SK-N-SH treated with all-trans-retinoic acid at 6 μM for 48 hours (cell line): ENCODE results near the gene HIF1AN.
A peak's percentile ranks its signal among the peaks of the same experiment; 100 is the strongest.

Source experiments
- ATAC-seq: fragments of 200-7000 bp; cut with Tn5 transposase; 3 replicates; pipeline ENCODE4 v1.9.1; 2020; ENCODE audit warnings: mild to moderate bottlenecking, moderate library complexity
- ARNTL ChIP-seq: fragments of 450-650 bp; formaldehyde crosslinking; IDR thresholded peaks from 2 replicates; pipeline ENCODE4 v1.5.0; 2020; ENCODE audit warnings: low read depth, mild to moderate bottlenecking, moderate library complexity, borderline replicate concordance
- BACH2 ChIP-seq: fragments of 250-450 bp; sonication (Bioruptor Pico); IDR thresholded peaks from 2 replicates; pipeline ENCODE4 v1.9.0; 2021; ENCODE audit warnings: mild to moderate bottlenecking, borderline replicate concordance
- CREB5 ChIP-seq: fragments of 250-450 bp; sonication (Bioruptor Pico); IDR thresholded peaks from 2 replicates; pipeline ENCODE4 v1.5.1; 2020; ENCODE audit warnings: low read depth, mild to moderate bottlenecking, moderate library complexity
- CSDC2 ChIP-seq: fragments of 250-450 bp; sonication (Bioruptor Pico); IDR thresholded peaks from 2 replicates; pipeline ENCODE4 v1.5.0; 2020; ENCODE audit warnings: mild to moderate bottlenecking, moderate library complexity
- CSRNP3 ChIP-seq: fragments of 250-450 bp; sonication (Bioruptor Pico); IDR thresholded peaks from 2 replicates; pipeline ENCODE4 v1.5.1; 2021; ENCODE audit warnings: mild to moderate bottlenecking, moderate library complexity
- ESRRG ChIP-seq: fragments of 250-450 bp; sonication (Bioruptor Pico); IDR thresholded peaks from 2 replicates; pipeline ENCODE4 v1.6.1; 2021; ENCODE audit warnings: mild to moderate bottlenecking
- GLIS3 ChIP-seq: fragments of 250-450 bp; sonication (Bioruptor Pico); IDR thresholded peaks from 2 replicates; pipeline ENCODE4 v1.5.0; 2020; ENCODE audit warnings: mild to moderate bottlenecking, moderate library complexity
- ISL1 ChIP-seq: fragments of 250-450 bp; sonication (Bioruptor Pico); IDR thresholded peaks from 2 replicates; pipeline ENCODE4 v2.1.2; 2022; ENCODE audit warnings: mild to moderate bottlenecking, moderate library complexity
- OSR1 ChIP-seq: fragments of 250-450 bp; sonication (Bioruptor Pico); IDR thresholded peaks from 2 replicates; pipeline ENCODE4 v1.8.0; 2022; ENCODE audit warnings: moderate library complexity, mild to moderate bottlenecking, inconsistent platforms
- PATZ1 ChIP-seq: fragments of 250-450 bp; sonication (Bioruptor Pico); IDR thresholded peaks from 2 replicates; pipeline ENCODE4 v1.8.0; 2020; ENCODE audit warnings: mild to moderate bottlenecking, moderate library complexity, borderline replicate concordance
- PPARA ChIP-seq: fragments of 250-450 bp; sonication (Bioruptor Pico); IDR thresholded peaks from 2 replicates; pipeline ENCODE4 v1.5.0; 2020; ENCODE audit warnings: mild to moderate bottlenecking, borderline replicate concordance
- SNAI2 ChIP-seq: fragments of 250-450 bp; sonication (Bioruptor Pico); IDR thresholded peaks from 2 replicates; pipeline ENCODE4 v1.5.0; 2020; ENCODE audit warnings: mild to moderate bottlenecking, moderate library complexity
- TCF4 ChIP-seq: fragments of 250-450 bp; sonication (Bioruptor Pico); IDR thresholded peaks from 2 replicates; pipeline ENCODE4 v1.8.0; 2021; ENCODE audit warnings: mild to moderate bottlenecking, moderate library complexity, borderline replicate concordance
- TOX ChIP-seq: fragments of 250-450 bp; sonication (Bioruptor Pico); IDR thresholded peaks from 2 replicates; pipeline ENCODE4 v1.8.0; 2021; ENCODE audit warnings: mild to moderate bottlenecking, moderate library complexity, borderline replicate concordance
- TSHZ2 ChIP-seq: fragments of 250-450 bp; sonication (Bioruptor Pico); IDR thresholded peaks from 2 replicates; pipeline ENCODE4 v1.5.0; 2020; ENCODE audit warnings: mild to moderate bottlenecking, moderate library complexity
- ZC3H10 ChIP-seq: fragments of 250-450 bp; sonication (Bioruptor Pico); IDR thresholded peaks from 2 replicates; pipeline ENCODE4 v1.5.1; 2021; ENCODE audit warnings: mild to moderate bottlenecking, moderate library complexity
- ZFP3 ChIP-seq: fragments of 250-450 bp; sonication (Bioruptor Pico); IDR thresholded peaks from 2 replicates; pipeline ENCODE4 v1.5.0; 2020; ENCODE audit warnings: mild to moderate bottlenecking, moderate library complexity
- ZFP30 ChIP-seq: fragments of 450-650 bp; formaldehyde crosslinking; IDR thresholded peaks from 2 replicates; pipeline ENCODE4 v1.5.0; 2022; ENCODE audit warnings: mild to moderate bottlenecking, moderate library complexity
- ZNF565 ChIP-seq: fragments of 450-650 bp; formaldehyde crosslinking; conservative IDR thresholded peaks from 2 replicates; pipeline ENCODE4 v1.5.0; 2020; ENCODE audit warnings: low read depth, mild to moderate bottlenecking, moderate library complexity
- ZNF70 ChIP-seq: fragments of 450-650 bp; formaldehyde crosslinking; IDR thresholded peaks from 2 replicates; pipeline ENCODE4 v1.5.0; 2020; ENCODE audit warnings: mild to moderate bottlenecking, moderate library complexity
- ZNF8 ChIP-seq: fragments of 450-650 bp; formaldehyde crosslinking; IDR thresholded peaks from 2 replicates; pipeline ENCODE4 v1.5.0; 2020; ENCODE audit warnings: mild to moderate bottlenecking, moderate library complexity

HIF1AN gene

GRCh38 chr10:100562008-100562672 is 26.4 kb downstream of the HIF1AN start:
- TF ChIP-seq OSR1 (CRISPR knock-in tag) (no peak), BACH2 (CRISPR knock-in tag) (no peak), SNAI2 (CRISPR knock-in tag) (no peak), GLIS3 (CRISPR knock-in tag) (no peak)
- TF ChIP-seq, all 23 proteins: peak for 0
- ATAC-seq, result peak; percentile 80

GRCh38 chr10:100565206-100565985 is 29.7 kb downstream of the HIF1AN start:
- no peak for ATAC-seq
- TF ChIP-seq TSHZ2 (CRISPR knock-in tag), result no peak
- no peak for TF ChIP-seq ARNTL (CRISPR knock-in tag)
- TF ChIP-seq ZC3H10 (CRISPR knock-in tag), result no peak
- no peak for TF ChIP-seq TCF4
- no peak for TF ChIP-seq CREB5 (CRISPR knock-in tag)
- TF ChIP-seq ISL1, result no peak
- TF ChIP-seq BACH2 (CRISPR knock-in tag), result no peak
- no peak for TF ChIP-seq ZNF8 (CRISPR knock-in tag)
- no peak for TF ChIP-seq PPARA (CRISPR knock-in tag)
- TF ChIP-seq ZFP3 (CRISPR knock-in tag), result no peak
- no peak for TF ChIP-seq GLIS3 (CRISPR knock-in tag)
- no peak for TF ChIP-seq SNAI2 (CRISPR knock-in tag)
- TF ChIP-seq ZNF70 (CRISPR knock-in tag), result no peak
- TF ChIP-seq PATZ1, result no peak

GRCh38 chr10:100566561-100566960 is 30.8 kb downstream of the HIF1AN start:
- ATAC-seq, result no peak
- TF ChIP-seq ZNF565 (no peak), ISL1 (no peak), CSDC2 (CRISPR knock-in tag) (no peak), TCF4 (no peak), ZNF8 (CRISPR knock-in tag) (no peak), PATZ1 (no peak), ZNF70 (CRISPR knock-in tag) (no peak), ARNTL (CRISPR knock-in tag) (no peak), ZFP30 (CRISPR knock-in tag) (no peak), SNAI2 (CRISPR knock-in tag) (no peak), ESRRG (no peak), CSRNP3 (no peak), BACH2 (CRISPR knock-in tag) (no peak), TOX (CRISPR knock-in tag) (no peak), ZC3H10 (CRISPR knock-in tag) (no peak), OSR1 (CRISPR knock-in tag) (no peak)
- TF ChIP-seq, all 23 proteins: peak for 0
